LoVo (cell line): ENCODE measurements around the gene ELF1.
"Not testable (repeated sequence)": the region's sequence is repeated elsewhere in the genome, so short reads cannot be mapped to it uniquely, and the experiment has no call there.

Experiments used
- DNase-seq: peaks from one replicate; pipeline ENCODE4 v3.0.0-alpha.2; 2016; ENCODE audit warnings: low spot score

ELF1 gene

GRCh38 chr13:40982772-40983171 lies 36.3 kb downstream of the ELF1 start:
- DNase-seq: no peak

GRCh38 chr13:40981949-40982348 lies 37.2 kb downstream of the ELF1 start:
- no peak for DNase-seq

- DNase-seq: no peak
Measured at GRCh38 chr13:40981361-40981760, 37.8 kb downstream of the ELF1 start.

GRCh38 chr13:40980461-40980860 lies 38.7 kb downstream of the ELF1 start:
- DNase-seq: no peak

- DNase-seq: no peak
Measured at GRCh38 chr13:40979232-40979631, 39.9 kb downstream of the ELF1 start.

- not testable (repeated sequence) for DNase-seq
Measured at GRCh38 chr13:40978109-40978508, 41.0 kb downstream of the ELF1 start.

GRCh38 chr13:40975441-40975840 lies 43.7 kb downstream of the ELF1 start:
- no peak for DNase-seq

- peak; percentile 65 for DNase-seq
Measured at GRCh38 chr13:40974460-40975407, 44.4 kb downstream of the ELF1 start.

- no peak for DNase-seq
Measured at GRCh38 chr13:40973409-40973808, 45.7 kb downstream of the ELF1 start.

- DNase-seq: no peak
Measured at GRCh38 chr13:40971321-40971720, 47.8 kb downstream of the ELF1 start.

GRCh38 chr13:40970803-40971202 lies 48.3 kb downstream of the ELF1 start:
- DNase-seq: no peak

- DNase-seq: no peak
Measured at GRCh38 chr13:40969169-40969901, 49.8 kb downstream of the ELF1 start.

- DNase-seq: no peak
Measured at GRCh38 chr13:40968416-40969000, 50.6 kb downstream of the ELF1 start.

GRCh38 chr13:40966298-40966697 lies 52.8 kb downstream of the ELF1 start:
- DNase-seq: no peak

- peak; percentile 52 for DNase-seq
Measured at GRCh38 chr13:40963927-40964326, 55.2 kb downstream of the ELF1 start.

GRCh38 chr13:40961826-40962225 lies 57.3 kb downstream of the ELF1 start:
- DNase-seq: no peak

GRCh38 chr13:40961214-40961613 lies 57.9 kb downstream of the ELF1 start:
- no peak for DNase-seq

- DNase-seq: no peak
Measured at GRCh38 chr13:40960716-40961115, 58.4 kb downstream of the ELF1 start.

GRCh38 chr13:40958655-40959054 lies 60.5 kb downstream of the ELF1 start:
- DNase-seq: no peak

- no peak for DNase-seq
Measured at GRCh38 chr13:40946485-40946884, 72.6 kb downstream of the ELF1 start.

- DNase-seq: no peak
Measured at GRCh38 chr13:40943073-40943472, 76.0 kb downstream of the ELF1 start.

GRCh38 chr13:40941581-40941980 lies 77.5 kb downstream of the ELF1 start:
- DNase-seq: no peak

- DNase-seq: no peak
Measured at GRCh38 chr13:40940841-40941240, 78.3 kb downstream of the ELF1 start.
